ENCODE measurements around the gene HOXA7.

HOXA7 gene

DNA sequence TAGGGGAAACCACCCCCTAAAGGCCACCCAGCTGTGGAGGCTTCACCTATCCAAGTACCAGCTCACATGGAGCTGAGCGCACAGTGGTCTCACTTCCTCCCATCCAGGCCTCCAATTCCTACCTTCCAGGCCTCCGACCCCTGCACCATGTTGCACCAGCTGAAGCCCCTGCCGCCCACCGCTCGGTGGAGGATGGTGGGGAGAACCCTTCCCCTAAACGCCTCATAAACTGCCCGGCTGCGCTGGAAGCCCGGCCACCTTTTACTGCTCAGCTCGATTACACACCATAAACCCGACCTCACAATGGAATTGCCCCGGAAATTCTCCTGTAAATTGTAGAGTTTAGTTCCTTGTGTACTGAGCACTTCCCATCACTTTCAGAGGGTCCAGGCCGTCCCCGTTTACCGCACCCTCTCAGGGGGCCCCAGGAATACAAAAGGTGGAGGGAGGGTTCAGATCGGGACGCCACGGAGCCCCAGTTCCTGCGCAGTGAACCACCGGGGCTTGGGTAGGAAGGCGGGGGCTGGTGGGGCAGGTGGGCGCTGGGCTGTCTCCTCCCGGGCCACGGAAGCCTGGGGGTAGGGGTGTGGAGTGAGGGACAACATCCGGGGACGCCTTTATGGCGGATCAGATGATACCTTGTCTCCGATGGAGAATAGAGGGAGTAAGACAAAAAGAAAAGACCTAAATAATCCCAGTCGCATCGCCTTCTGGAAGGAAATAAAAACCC, 1.4 kb upstream of the HOXA7 start:
- Histone ChIP-seq H3K27me3 (replicated peaks; ENCODE audit: insufficient read depth, low read length) (peaks cover 91% of the 10 kb centered on the region), H3K27ac (ENCODE audit: low read length) (no peak overlapping the region), H3K9ac (ENCODE audit: low read length) (no peak overlapping the region), H3K4me1 (ENCODE audit: low read length) (peaks cover 4% of the 10 kb centered on the region; the same call in 1 of the 2 replicates), H3K9me2 (replicated peaks; ENCODE audit: insufficient read depth, low read length) (no peaks in the 10 kb centered on the region), H2AFZ (ENCODE audit: low read length) (no peak overlapping the region), H3K4me3 (ENCODE audit: low read length) (no peak overlapping the region), H3K36me3 (replicated peaks; ENCODE audit: insufficient read depth, low read length) (no peaks in the 10 kb centered on the region), H3K79me2 (ENCODE audit: low read length) (no peaks in the 10 kb centered on the region), H4K20me1 (ENCODE audit: insufficient read depth, low read length) (no peaks in the 10 kb centered on the region), H3F3A (ENCODE audit: insufficient read depth, low read length) (no peaks in the 10 kb centered on the region), H3K9me3 (replicated peaks; ENCODE audit: insufficient read depth, low read length) (no peaks in the 10 kb centered on the region), H3K4me2 (ENCODE audit: low read depth, low read length) (no peak overlapping the region)
- no peak for DNase-seq
- TF ChIP-seq, protein P1, sequence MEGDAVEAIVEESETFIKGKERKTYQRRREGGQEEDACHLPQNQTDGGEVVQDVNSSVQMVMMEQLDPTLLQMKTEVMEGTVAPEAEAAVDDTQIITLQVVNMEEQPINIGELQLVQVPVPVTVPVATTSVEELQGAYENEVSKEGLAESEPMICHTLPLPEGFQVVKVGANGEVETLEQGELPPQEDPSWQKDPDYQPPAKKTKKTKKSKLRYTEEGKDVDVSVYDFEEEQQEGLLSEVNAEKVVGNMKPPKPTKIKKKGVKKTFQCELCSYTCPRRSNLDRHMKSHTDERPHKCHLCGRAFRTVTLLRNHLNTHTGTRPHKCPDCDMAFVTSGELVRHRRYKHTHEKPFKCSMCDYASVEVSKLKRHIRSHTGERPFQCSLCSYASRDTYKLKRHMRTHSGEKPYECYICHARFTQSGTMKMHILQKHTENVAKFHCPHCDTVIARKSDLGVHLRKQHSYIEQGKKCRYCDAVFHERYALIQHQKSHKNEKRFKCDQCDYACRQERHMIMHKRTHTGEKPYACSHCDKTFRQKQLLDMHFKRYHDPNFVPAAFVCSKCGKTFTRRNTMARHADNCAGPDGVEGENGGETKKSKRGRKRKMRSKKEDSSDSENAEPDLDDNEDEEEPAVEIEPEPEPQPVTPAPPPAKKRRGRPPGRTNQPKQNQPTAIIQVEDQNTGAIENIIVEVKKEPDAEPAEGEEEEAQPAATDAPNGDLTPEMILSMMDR (IDR thresholded peaks at IDR 0.05; ENCODE audit: low read length), result no peak
- TF ChIP-seq EZH2phosphoT487 (IDR thresholded peaks at IDR 0.05; ENCODE audit: low read length) (no peak), EZH2 (optimal IDR thresholded peaks at IDR 0.05; ENCODE audit: low read depth, low read length) (no peak)

GRCh38 chr7:27156916-27157701, 634 bp upstream of the HOXA7 start:
- Histone ChIP-seq H3K27ac (ENCODE audit: low read length) (no peak overlapping the region), H3K9me2 (replicated peaks; ENCODE audit: insufficient read depth, low read length) (no peaks in the 10 kb centered on the region), H2AFZ (ENCODE audit: low read length) (no peak overlapping the region), H3K9me3 (replicated peaks; ENCODE audit: insufficient read depth, low read length) (no peaks in the 10 kb centered on the region), H3K27me3 (replicated peaks; ENCODE audit: insufficient read depth, low read length) (peaks cover 91% of the 10 kb centered on the region), H3K4me3 (ENCODE audit: low read length) (no peak overlapping the region), H3F3A (ENCODE audit: insufficient read depth, low read length) (no peaks in the 10 kb centered on the region), H3K9ac (ENCODE audit: low read length) (no peak overlapping the region), H3K4me1 (ENCODE audit: low read length) (peaks cover 4% of the 10 kb centered on the region; the same call in 1 of the 2 replicates), H3K4me2 (ENCODE audit: low read depth, low read length) (no peak overlapping the region), H3K36me3 (replicated peaks; ENCODE audit: insufficient read depth, low read length) (no peaks in the 10 kb centered on the region), H3K79me2 (ENCODE audit: low read length) (no peaks in the 10 kb centered on the region), H4K20me1 (ENCODE audit: insufficient read depth, low read length) (no peaks in the 10 kb centered on the region)
- TF ChIP-seq, protein P1 (IDR thresholded peaks at IDR 0.05; ENCODE audit: low read length), result no peak
- TF ChIP-seq EZH2phosphoT487 (IDR thresholded peaks at IDR 0.05; ENCODE audit: low read length) (no peak), EZH2 (optimal IDR thresholded peaks at IDR 0.05; ENCODE audit: low read depth, low read length) (no peak)
- DNase-seq, result no peak

- Histone ChIP-seq H3F3A (ENCODE audit: insufficient read depth, low read length) (no peaks in the 10 kb centered on the region), H3K4me2 (ENCODE audit: low read depth, low read length) (peak overlapping the region; percentile 52), H3K27me3 (replicated peaks; ENCODE audit: insufficient read depth, low read length) (peaks cover 97% of the 10 kb centered on the region), H4K20me1 (ENCODE audit: insufficient read depth, low read length) (no peaks in the 10 kb centered on the region), H3K4me3 (ENCODE audit: low read length) (peak overlapping the region; percentile 37; the same call in 1 of the 2 replicates), H3K9ac (ENCODE audit: low read length) (no peak overlapping the region), H3K9me3 (replicated peaks; ENCODE audit: insufficient read depth, low read length) (no peaks in the 10 kb centered on the region), H3K79me2 (ENCODE audit: low read length) (no peaks in the 10 kb centered on the region), H3K9me2 (replicated peaks; ENCODE audit: insufficient read depth, low read length) (no peaks in the 10 kb centered on the region), H2AFZ (ENCODE audit: low read length) (no peak overlapping the region), H3K4me1 (ENCODE audit: low read length) (peaks cover 11% of the 10 kb centered on the region; the same call in 1 of the 2 replicates), H3K27ac (ENCODE audit: low read length) (no peak overlapping the region), H3K36me3 (replicated peaks; ENCODE audit: insufficient read depth, low read length) (no peaks in the 10 kb centered on the region)
- no peak for DNase-seq
- TF ChIP-seq, protein P1 (IDR thresholded peaks at IDR 0.05; ENCODE audit: low read length), result no peak
- TF ChIP-seq EZH2 (optimal IDR thresholded peaks at IDR 0.05; ENCODE audit: low read depth, low read length) (no peak), EZH2phosphoT487 (IDR thresholded peaks at IDR 0.05; ENCODE audit: low read length) (no peak)
These were observed 513 bp downstream of the HOXA7 start for GRCh38 chr7:27155816-27156507.
